ENCODE data around the gene NPTX2.
"Not testable (repeated sequence)": the region's sequence is repeated elsewhere in the genome, so short reads cannot be mapped to it uniquely, and the experiment has no call there.

Gene NPTX2

GRCh38 chr7:98617051-98617959 is at the start of gene NPTX2:
NPTX2 (plus strand) TSS chr7:98617285; CDS start chr7:98617462, 177 bp downstream.
- peak within 1 kb of the TSS; percentile 20 for H3K4me3 ChIP-seq (ENCODE audit: control insufficient read depth, low read depth, low read length)
- no peak for DNase-seq (ENCODE audit: low read depth)
- TF ChIP-seq CTCF (IDR thresholded peaks at IDR 0.05; ENCODE audit: control insufficient read depth, insufficient read depth, low read depth, low read length, missing control alignments) = no peak

- no peak overlapping the region for H3K4me3 ChIP-seq (ENCODE audit: control insufficient read depth, low read depth, low read length)
- no peak for DNase-seq (ENCODE audit: low read depth)
- no peak for TF ChIP-seq CTCF (IDR thresholded peaks at IDR 0.05; ENCODE audit: control insufficient read depth, insufficient read depth, low read depth, low read length, missing control alignments)
These were observed 49.1 kb upstream of the NPTX2 start for GRCh38 chr7:98567991-98568390.

- no peak for DNase-seq (ENCODE audit: low read depth)
- H3K4me3 ChIP-seq (ENCODE audit: control insufficient read depth, low read depth, low read length) = no peak overlapping the region
- no peak for TF ChIP-seq CTCF (IDR thresholded peaks at IDR 0.05; ENCODE audit: control insufficient read depth, insufficient read depth, low read depth, low read length, missing control alignments)
These were observed 48.2 kb upstream of the NPTX2 start for GRCh38 chr7:98568891-98569290.

- DNase-seq (ENCODE audit: low read depth) = no peak
- H3K4me3 ChIP-seq (ENCODE audit: control insufficient read depth, low read depth, low read length) = no peak overlapping the region
- no peak for TF ChIP-seq CTCF (IDR thresholded peaks at IDR 0.05; ENCODE audit: control insufficient read depth, insufficient read depth, low read depth, low read length, missing control alignments)
These were observed 47.3 kb upstream of the NPTX2 start for GRCh38 chr7:98569691-98570337.

GRCh38 chr7:98571006-98571405 is 46.1 kb upstream of the NPTX2 start:
- TF ChIP-seq CTCF (IDR thresholded peaks at IDR 0.05; ENCODE audit: control insufficient read depth, insufficient read depth, low read depth, low read length, missing control alignments) = no peak
- no peak for DNase-seq (ENCODE audit: low read depth)

GRCh38 chr7:98571986-98572385 is 45.1 kb upstream of the NPTX2 start:
- no peak for DNase-seq (ENCODE audit: low read depth)
- no peak for TF ChIP-seq CTCF (IDR thresholded peaks at IDR 0.05; ENCODE audit: control insufficient read depth, insufficient read depth, low read depth, low read length, missing control alignments)
- no peak overlapping the region for H3K4me3 ChIP-seq (ENCODE audit: control insufficient read depth, low read depth, low read length)

More at GRCh38 chr7:98571006-98571405, 46.1 kb upstream of the NPTX2 start:
- H3K4me3 ChIP-seq (ENCODE audit: control insufficient read depth, low read depth, low read length) = no peak overlapping the region

- H3K4me3 ChIP-seq (ENCODE audit: control insufficient read depth, low read depth, low read length); DNase-seq (ENCODE audit: low read depth): not testable (repeated sequence)
These were observed 44.4 kb upstream of the NPTX2 start for GRCh38 chr7:98572716-98573115.
